HCT116 (cell line): ENCODE results near the gene CACNA2D2. TPM values are rescaled to one million over a fixed set of nuclear protein-coding genes. Genes with fewer than 3 reads are reported as not detected.

Experiments used
- ATAC-seq: fragments of 200-7000 bp; cut with Tn5 transposase; 2 replicates; pipeline ENCODE4 v1.9.1; 2020; ENCODE audit warnings: mild to moderate bottlenecking, moderate library complexity
- BruUV-seq: library from RNA; stranded (reverse); fragments of 400-500 nt; replicated peaks from 2 replicates; lab custom pipeline; 2021; lab: Mats Ljungman, UMichigan
- CTCF ChIA-PET: fragments of 300-600 bp; sonication (Branson Sonifier 250); formaldehyde crosslinking; loops from one replicate; lab custom pipeline; 2021; ENCODE audit warnings: antibody characterized with exemption; lab: Charles Lee
- POLR2A ChIA-PET: fragments of 300-600, 350-600 bp; sonication (Branson Sonifier 250); formaldehyde crosslinking; loops from one replicate; lab custom pipeline; 2021; ENCODE audit warnings: antibody characterized with exemption; lab: Charles Lee
- RAD21 ChIA-PET, 2 experiments: fragments of 300-600 bp; sonication (Branson Sonifier 250); formaldehyde crosslinking; loops; one replicate each; lab custom pipeline; 2023; ENCODE audit warnings: low total read pairs in 2 of 2; ENCODE audit not compliant: uncharacterized antibody in 2 of 2, unreplicated experiment in 2 of 2, low non-redundant PET in 1 of 2; lab: Charles Lee
- DNase-seq: peaks from one replicate; pipeline ENCODE4 v3.0.0-alpha.2; 2010; ENCODE audit warnings: low read depth, low spot score
- H2AFZ ChIP-seq: fragments of 200-600 bp; shearing (Covaris generic), sonication (generic); 2 replicates; pipeline ENCODE4 v1.6.1; 2017; ENCODE audit warnings: low read depth, mixed run types, mixed read lengths, antibody characterized with exemption, low read length; ENCODE audit not compliant: poor library complexity, severe bottlenecking
- H3K27ac ChIP-seq: 2 replicates; pipeline ENCODE4 v1.5.1; 2012; ENCODE audit warnings: low read depth, low read length
- H3K27me3 ChIP-seq: fragments of 200-600 bp; sonication (generic); 2 replicates; pipeline ENCODE4 v1.6.1; 2016; ENCODE audit warnings: mixed run types, low read length, mixed read lengths; ENCODE audit not compliant: insufficient read depth
- H3K36me3 ChIP-seq, 2 experiments: fragments of 200-500 bp in 1 of 2; fragments of 200-600 bp in 1 of 2; sonication (Bioruptor generic) in 1 of 2; sonication (generic) in 1 of 2; 2 replicates each; pipeline versions ENCODE4 v1.5.1 to v1.6.1; 2014 to 2016; ENCODE audit warnings: low read length in 2 of 2, inconsistent platforms in 1 of 2, mixed read lengths in 1 of 2, mixed run types in 1 of 2; ENCODE audit not compliant: insufficient read depth in 2 of 2, control insufficient read depth in 1 of 2
- H3K4me1 ChIP-seq, 2 experiments: fragments of 200-600 bp in 1 of 2; sonication (generic) in 1 of 2; 2 replicates each; pipeline versions ENCODE4 v1.5.1 to v1.6.1; 2012 to 2017; ENCODE audit warnings: low read length in 2 of 2, inconsistent platforms in 1 of 2, mild to moderate bottlenecking in 1 of 2, mixed read lengths in 1 of 2, mixed run types in 1 of 2, moderate library complexity in 1 of 2; ENCODE audit not compliant: insufficient read depth in 2 of 2, control insufficient read depth in 1 of 2
- H3K4me2 ChIP-seq: fragments of 200-600 bp; sonication (generic); 2 replicates; pipeline ENCODE4 v1.6.1; 2017; ENCODE audit warnings: mixed run types, low read length, mixed read lengths
- H3K4me3 ChIP-seq, 2 experiments: fragments of 200-600 bp in 1 of 2; sonication (generic) in 1 of 2; replicated peaks in 1 of 2; 2 replicates each; pipeline ENCODE4 v1.5.1; 2011 to 2016; ENCODE audit warnings: low read length in 2 of 2, control low read depth in 1 of 2, low read depth in 1 of 2, mild to moderate bottlenecking in 1 of 2, mixed read lengths in 1 of 2, mixed run types in 1 of 2
- H3K79me2 ChIP-seq: fragments of 200-600 bp; sonication (generic); 2 replicates; pipeline ENCODE4 v1.6.1; 2017; ENCODE audit warnings: mild to moderate bottlenecking, mixed run types, low read length, moderate library complexity, mixed read lengths; ENCODE audit not compliant: insufficient read depth
- H3K9ac ChIP-seq: fragments of 200-600 bp; sonication (generic); 2 replicates; pipeline ENCODE4 v1.6.1; 2016; ENCODE audit warnings: low read length, mixed read lengths
- H3K9me2 ChIP-seq: fragments of 200-600 bp; sonication (generic), shearing (Covaris generic); 2 replicates; pipeline ENCODE4 v1.6.1; 2017; ENCODE audit warnings: mixed run types, mild to moderate bottlenecking, moderate library complexity; ENCODE audit not compliant: insufficient read depth
- H3K9me3 ChIP-seq, 2 experiments: fragments of 200-500 bp in 1 of 2; fragments of 200-600 bp in 1 of 2; sonication (Bioruptor generic) in 1 of 2; sonication (generic) in 1 of 2; 2 replicates each; pipeline ENCODE4 v1.6.1; 2014 to 2017; ENCODE audit warnings: low read length in 2 of 2, mixed read lengths in 2 of 2, inconsistent platforms in 1 of 2, low read depth in 1 of 2, mild to moderate bottlenecking in 1 of 2, mixed run types in 1 of 2, moderate library complexity in 1 of 2; ENCODE audit not compliant: control insufficient read depth in 1 of 2, insufficient read depth in 1 of 2
- H4K20me1 ChIP-seq: fragments of 200-600 bp; sonication (generic), shearing (Covaris generic); 2 replicates; pipeline ENCODE4 v1.6.1; 2017; ENCODE audit warnings: mixed run types, mild to moderate bottlenecking, moderate library complexity; ENCODE audit not compliant: insufficient read depth
- CEBPB ChIP-seq: IDR thresholded peaks from 2 replicates; pipeline ENCODE4 v1.6.1; 2012; ENCODE audit warnings: low read depth
- ELF1 ChIP-seq: IDR thresholded peaks from 2 replicates; pipeline ENCODE4 v1.6.1; 2012; ENCODE audit warnings: low read depth, borderline replicate concordance
- EZH2 ChIP-seq: fragments of 200-600 bp; sonication (generic); IDR thresholded peaks from 2 replicates; pipeline ENCODE4 v1.6.1; 2017; ENCODE audit warnings: antibody characterized with exemption, mixed run types
- EZH2phosphoT487 ChIP-seq: fragments of 200-600 bp; IDR thresholded peaks from 2 replicates; pipeline ENCODE4 v1.6.1; 2018; ENCODE audit warnings: antibody characterized with exemption, borderline replicate concordance
- FOSL1 ChIP-seq: IDR thresholded peaks from 2 replicates; pipeline ENCODE4 v1.6.1; 2012; ENCODE audit warnings: low read depth
- JUND ChIP-seq: IDR thresholded peaks from 2 replicates; pipeline ENCODE4 v1.6.1; 2012
- POLR2AphosphoS5 ChIP-seq: IDR thresholded peaks from 2 replicates; pipeline ENCODE4 v1.6.1; 2011; ENCODE audit warnings: mild to moderate bottlenecking, low read depth, low read length, moderate library complexity
- REST ChIP-seq: IDR thresholded peaks from 2 replicates; pipeline ENCODE4 v1.6.1; 2012; ENCODE audit warnings: low read depth
- SIN3A ChIP-seq: IDR thresholded peaks from 2 replicates; pipeline ENCODE4 v1.6.1; 2012; ENCODE audit warnings: low read depth
- ZBTB33 ChIP-seq: IDR thresholded peaks from 2 replicates; pipeline ENCODE4 v1.6.1; 2011; ENCODE audit warnings: mild to moderate bottlenecking, low read length, moderate library complexity; ENCODE audit not compliant: insufficient replicate concordance; ENCODE audit errors: extremely low read depth
- ZFX ChIP-seq: fragments of 450-650 bp; IDR thresholded peaks from 2 replicates; pipeline ENCODE4 v1.6.1; 2017
- intact Hi-C: fragments of 100-400 bp; cut with micrococcal nuclease; formaldehyde crosslinking; loops from 2 replicates; pipeline ENCODE4 v1.10.0; 2022
- total RNA-seq: library from RNA; stranded (reverse); gene quantifications from one replicate; pipeline ENCODE4 v1.2.1, GENCODE V29; 2021; ENCODE audit not compliant: unreplicated experiment
- TF ChIP-seq, protein P1 (sequence below), 3 experiments: fragments of 200-600 bp in 1 of 3; sonication (generic) in 1 of 3; IDR thresholded peaks in 2 of 3; conservative IDR thresholded peaks in 1 of 3; 2 replicates each; pipeline ENCODE4 v1.5.1; 2012 to 2017; ENCODE audit warnings: low read depth in 2 of 3, low read length in 2 of 3, antibody characterized with exemption in 1 of 3, borderline replicate concordance in 1 of 3, control low read depth in 1 of 3, mild to moderate bottlenecking in 1 of 3, mixed read lengths in 1 of 3, mixed run types in 1 of 3, moderate library complexity in 1 of 3; ENCODE audit not compliant: insufficient read depth in 1 of 3

The CACNA2D2 gene
- total RNA-seq, 1 experiment from 2014 or later, result 10.2 TPM

GRCh38 chr3:50324351-50325112, 178.9 kb downstream of the CACNA2D2 start:
- Histone ChIP-seq H3K27ac (peak overlapping the region; percentile 93; the same call in 1 of the 2 replicates), H3K36me3 (peaks cover 9 to 12% of the 10 kb centered on the region in 2 experiments; a peak in 2 of 4 replicates)

More at GRCh38 chr3:50324351-50325112, 178.9 kb downstream of the CACNA2D2 start:
- no TSS peak for BruUV-seq
- ChIA-PET RAD21 (interaction anchor here (0.8 to 1.5 kb wide), 2 partner anchors 21 to 25 kb away, joined by 3 to 4 read pairs; partner anchors contain the start of genes HYAL1 (in 1 of the 2), HYAL3 (in 1 of the 2) and NAA80 (in 1 of the 2)), CTCF (interaction anchor here (0.6 to 1.8 kb wide), 13 partner anchors 11 to 130 kb away, joined by 3 to 14 read pairs (median 4); partner anchors contain the start of genes HYAL1, IFRD2, LSMEM2 and RASSF1), POLR2A (interaction anchor here (0.6 to 1.0 kb wide), 2 partner anchors 13 kb away, joined by 3 to 6 read pairs; no protein-coding TSS in a partner anchor)
- Histone ChIP-seq H4K20me1 (no peaks in the 10 kb centered on the region), H2AFZ (no peak overlapping the region), H3K4me2 (peak overlapping the region; percentile 8; the same call in 1 of the 2 replicates), H3K4me3 (no peak overlapping the region), H3K9me3 (no peaks in the 10 kb centered on the region), H3K4me1 (peaks cover 30 to 58% of the 10 kb centered on the region in 2 experiments), H3K9ac (no peak overlapping the region), H3K9me2 (no peaks in the 10 kb centered on the region), H3K79me2 (peaks cover 42% of the 10 kb centered on the region), H3K27me3 (no peaks in the 10 kb centered on the region)
- peak; percentile 52 for ATAC-seq
- peak; percentile 50 for TF ChIP-seq POLR2AphosphoS5
- no peak for TF ChIP-seq SIN3A
- TF ChIP-seq FOSL1, result no peak
- TF ChIP-seq REST, result no peak
- TF ChIP-seq ZFX, result no peak
- no peak for TF ChIP-seq ELF1
- TF ChIP-seq, protein P1, sequence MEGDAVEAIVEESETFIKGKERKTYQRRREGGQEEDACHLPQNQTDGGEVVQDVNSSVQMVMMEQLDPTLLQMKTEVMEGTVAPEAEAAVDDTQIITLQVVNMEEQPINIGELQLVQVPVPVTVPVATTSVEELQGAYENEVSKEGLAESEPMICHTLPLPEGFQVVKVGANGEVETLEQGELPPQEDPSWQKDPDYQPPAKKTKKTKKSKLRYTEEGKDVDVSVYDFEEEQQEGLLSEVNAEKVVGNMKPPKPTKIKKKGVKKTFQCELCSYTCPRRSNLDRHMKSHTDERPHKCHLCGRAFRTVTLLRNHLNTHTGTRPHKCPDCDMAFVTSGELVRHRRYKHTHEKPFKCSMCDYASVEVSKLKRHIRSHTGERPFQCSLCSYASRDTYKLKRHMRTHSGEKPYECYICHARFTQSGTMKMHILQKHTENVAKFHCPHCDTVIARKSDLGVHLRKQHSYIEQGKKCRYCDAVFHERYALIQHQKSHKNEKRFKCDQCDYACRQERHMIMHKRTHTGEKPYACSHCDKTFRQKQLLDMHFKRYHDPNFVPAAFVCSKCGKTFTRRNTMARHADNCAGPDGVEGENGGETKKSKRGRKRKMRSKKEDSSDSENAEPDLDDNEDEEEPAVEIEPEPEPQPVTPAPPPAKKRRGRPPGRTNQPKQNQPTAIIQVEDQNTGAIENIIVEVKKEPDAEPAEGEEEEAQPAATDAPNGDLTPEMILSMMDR (IDR thresholded peaks at IDR 0.05 in 2 of 3, conservative IDR thresholded peaks at IDR 0.05 in 1 of 3; ENCODE audit: borderline replicate concordance in 1 of 3, insufficient read depth in 1 of 3, low read depth in 2 of 3, low read length in 2 of 3), result peak in 2 of 3 experiments; percentile 93 to 95; a peak in 4 of 6 replicates
- no peak for TF ChIP-seq CEBPB
- no peak for TF ChIP-seq JUND
- TF ChIP-seq EZH2, result no peak
- no peak for TF ChIP-seq EZH2phosphoT487
- TF ChIP-seq ZBTB33, result no peak
- DNase-seq, result peak; percentile 75
- intact Hi-C loops, result loop anchor here (1.0 to 2.0 kb wide), 3 partner anchors 21 to 64 kb away; partner anchors contain the start of gene HYAL1
